Fibroblast of the aortic adventitia (primary cell): ENCODE measurements around the gene AHSG. TPM values are rescaled to one million over a fixed set of nuclear protein-coding genes. Genes with fewer than 3 reads are reported as not detected.

ENCODE experiments used
- DNase-seq: peaks from one replicate; pipeline ENCODE4 v3.0.0-alpha.2; 2010; ENCODE audit warnings: low read depth
- H3K4me3 ChIP-seq: 2 replicates; pipeline ENCODE4 v1.5.1; 2011; ENCODE audit warnings: low read depth, mild to moderate bottlenecking, control low read depth, low read length, moderate library complexity
- small RNA-seq: library from RNA; depleted of rRNA; stranded (forward); fragments of <200 nt; gene quantifications from one replicate; pipeline ENCODE3, GENCODE V24; 2012
- total RNA-seq: library from RNA; depleted of rRNA; stranded (reverse); fragments of >200 nt; gene quantifications from 2 replicates; pipeline ENCODE4 v1.2.3, GENCODE V29; 2012; ENCODE audit warnings: low replicate concordance
- TF ChIP-seq, protein P1 (sequence below): IDR thresholded peaks from 2 replicates; pipeline ENCODE4 v1.5.1; 2011; ENCODE audit warnings: mild to moderate bottlenecking, low read length, control low read depth, inconsistent platforms; ENCODE audit not compliant: insufficient read depth

The AHSG gene
- total RNA-seq, 1 donor: not detected

DNA sequence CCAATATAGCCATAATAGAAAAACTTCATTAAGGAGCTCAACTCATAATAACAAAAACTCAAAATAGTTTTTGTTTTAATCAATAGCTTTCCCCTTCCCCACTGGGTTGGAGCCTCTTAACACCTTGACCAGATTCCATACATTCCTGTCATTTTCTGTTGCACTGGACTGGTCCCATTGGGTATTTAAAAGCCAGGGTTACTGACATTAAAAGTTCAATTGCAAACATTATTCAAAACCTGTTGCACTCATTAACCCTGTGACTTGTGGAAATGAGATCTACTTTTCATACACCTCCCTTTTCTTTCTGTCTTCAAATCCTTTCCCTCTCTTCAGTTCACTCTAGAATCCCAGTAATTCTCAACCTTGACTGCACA is 51.2 kb downstream of the AHSG start:
- TF ChIP-seq, protein P1, sequence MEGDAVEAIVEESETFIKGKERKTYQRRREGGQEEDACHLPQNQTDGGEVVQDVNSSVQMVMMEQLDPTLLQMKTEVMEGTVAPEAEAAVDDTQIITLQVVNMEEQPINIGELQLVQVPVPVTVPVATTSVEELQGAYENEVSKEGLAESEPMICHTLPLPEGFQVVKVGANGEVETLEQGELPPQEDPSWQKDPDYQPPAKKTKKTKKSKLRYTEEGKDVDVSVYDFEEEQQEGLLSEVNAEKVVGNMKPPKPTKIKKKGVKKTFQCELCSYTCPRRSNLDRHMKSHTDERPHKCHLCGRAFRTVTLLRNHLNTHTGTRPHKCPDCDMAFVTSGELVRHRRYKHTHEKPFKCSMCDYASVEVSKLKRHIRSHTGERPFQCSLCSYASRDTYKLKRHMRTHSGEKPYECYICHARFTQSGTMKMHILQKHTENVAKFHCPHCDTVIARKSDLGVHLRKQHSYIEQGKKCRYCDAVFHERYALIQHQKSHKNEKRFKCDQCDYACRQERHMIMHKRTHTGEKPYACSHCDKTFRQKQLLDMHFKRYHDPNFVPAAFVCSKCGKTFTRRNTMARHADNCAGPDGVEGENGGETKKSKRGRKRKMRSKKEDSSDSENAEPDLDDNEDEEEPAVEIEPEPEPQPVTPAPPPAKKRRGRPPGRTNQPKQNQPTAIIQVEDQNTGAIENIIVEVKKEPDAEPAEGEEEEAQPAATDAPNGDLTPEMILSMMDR: no peak
- no peak for DNase-seq
- no peak overlapping the region for H3K4me3 ChIP-seq

DNA sequence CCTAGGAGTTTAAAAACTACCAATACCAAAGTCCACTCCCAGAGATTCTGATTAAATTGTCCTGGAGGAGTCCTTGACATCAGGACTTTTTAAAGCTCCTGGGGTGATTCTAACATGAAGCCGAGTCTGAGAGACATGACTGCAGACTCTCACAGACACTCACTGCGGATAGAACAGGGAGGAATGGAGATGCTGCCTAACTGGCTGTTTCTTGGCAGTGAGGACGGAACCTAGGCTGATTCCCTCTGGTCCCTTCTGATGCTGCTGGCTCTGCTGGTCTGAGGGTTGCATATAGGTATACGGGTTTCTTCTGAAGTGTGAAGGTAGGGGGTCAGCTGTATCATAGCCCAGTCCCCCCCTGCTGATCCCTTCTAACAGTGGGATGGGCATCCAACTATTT is 51.6 kb downstream of the AHSG start:
- DNase-seq: no peak
- TF ChIP-seq, protein P1: no peak
- H3K4me3 ChIP-seq: no peak overlapping the region

DNA sequence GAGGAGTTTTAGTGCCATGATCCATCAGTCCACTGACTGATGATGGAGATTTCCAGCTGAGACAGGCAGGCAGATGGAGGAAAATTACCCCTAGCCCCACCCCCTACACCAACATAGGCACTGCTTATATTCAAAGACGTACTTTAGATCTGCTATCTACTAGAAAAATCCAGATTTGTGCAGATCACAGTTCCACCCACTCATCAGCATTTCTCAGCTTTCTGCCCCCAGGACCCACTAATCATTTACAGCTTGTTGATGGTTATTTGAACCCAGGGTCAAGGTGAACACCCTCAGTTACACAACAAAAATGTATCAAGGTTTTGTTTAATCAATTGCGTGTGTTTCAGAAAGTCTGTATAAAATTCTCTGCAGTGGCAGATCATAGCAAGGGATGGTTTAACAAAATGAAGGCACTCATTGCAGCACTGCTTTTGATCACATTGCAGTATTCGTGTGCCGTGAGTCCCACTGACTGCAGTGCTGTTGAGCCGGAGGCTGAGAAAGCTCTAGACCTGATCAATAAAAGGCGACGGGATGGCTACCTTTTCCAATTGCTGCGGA is 52.8 kb downstream of the AHSG start, which contains the start of gene HRG:
Gene HRG (plus strand): TSS at position 390 of the 564 bp plus-strand sequence. CDS start 18 bp downstream, at position 408.
- no peak within 1 kb of the TSS for H3K4me3 ChIP-seq
- TF ChIP-seq, protein P1: no peak
- no peak for DNase-seq

DNA sequence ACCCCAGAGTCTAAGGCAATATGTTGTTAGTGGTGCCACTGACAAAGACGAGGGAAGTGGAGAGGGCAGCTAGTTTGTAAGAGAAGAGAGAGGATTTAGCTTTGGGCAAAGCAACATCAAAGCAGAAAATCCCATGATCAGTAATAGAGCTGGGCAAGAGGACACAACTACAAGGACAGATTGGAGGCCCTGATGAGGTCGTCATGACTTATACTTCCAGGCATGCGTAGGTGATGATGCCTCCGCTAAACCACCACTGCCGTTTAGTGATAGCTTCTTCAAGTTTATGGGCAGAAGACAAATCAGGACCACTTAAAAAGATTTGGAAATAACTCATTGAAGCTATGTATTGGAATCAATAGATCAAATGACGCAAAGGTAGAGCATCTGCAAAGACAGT is 55.6 kb downstream of the AHSG start:
- TF ChIP-seq, protein P1: no peak
- DNase-seq: no peak
- H3K4me3 ChIP-seq: no peak overlapping the region

DNA sequence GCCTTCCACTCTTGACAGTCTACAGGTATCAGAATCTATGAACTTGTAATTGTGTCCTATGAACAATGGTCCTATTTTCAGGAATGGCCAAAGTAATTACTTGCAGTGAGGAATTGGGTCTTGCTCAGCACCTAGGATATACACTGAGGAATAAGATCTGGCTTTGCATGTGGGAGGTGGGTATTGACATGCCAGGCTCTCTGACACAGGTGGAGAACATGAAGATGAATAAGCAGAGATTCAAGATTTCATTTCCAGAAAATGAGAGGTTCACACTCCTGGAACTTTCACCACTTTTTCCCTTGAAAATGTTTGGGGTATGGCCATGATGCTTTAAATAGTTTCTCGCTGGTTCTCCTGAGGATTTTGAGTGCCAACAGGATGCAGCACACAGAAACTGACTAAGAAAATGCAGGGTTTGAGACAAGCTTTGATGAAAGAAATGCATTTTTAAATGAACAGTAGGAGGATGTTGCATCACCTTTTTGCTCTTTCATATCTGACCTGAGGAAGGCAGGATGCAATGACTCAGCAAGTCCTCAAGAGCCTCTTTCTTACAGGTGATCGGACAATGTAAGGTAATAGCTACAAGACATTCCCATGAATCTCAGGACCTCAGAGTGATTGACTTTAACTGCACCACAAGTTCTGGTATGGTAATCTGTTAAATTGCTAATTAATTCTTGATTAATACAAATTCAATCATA is 56.7 kb downstream of the AHSG start:
- no peak for DNase-seq
- H3K4me3 ChIP-seq: no peak overlapping the region
- TF ChIP-seq, protein P1: no peak

DNA sequence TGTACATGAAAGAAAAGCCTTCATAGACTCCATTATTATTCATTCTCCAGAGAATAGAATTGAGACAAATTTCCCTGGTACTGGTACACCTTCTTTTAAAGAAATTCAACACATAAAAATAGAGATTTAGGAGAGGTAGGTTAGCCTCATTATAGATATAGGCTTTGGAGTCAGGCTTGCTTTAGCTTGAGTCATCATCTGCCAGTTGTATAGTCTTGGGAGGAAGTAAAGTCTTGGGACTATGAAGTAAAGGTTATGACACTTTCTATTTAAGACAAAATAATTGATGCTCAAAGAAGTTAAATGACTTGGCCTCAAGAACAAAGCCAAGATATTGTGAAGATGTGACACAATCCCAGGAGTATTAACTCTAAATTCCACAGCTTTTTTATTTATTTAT is 57.3 kb downstream of the AHSG start:
- TF ChIP-seq, protein P1: no peak
- DNase-seq: no peak
- no peak overlapping the region for H3K4me3 ChIP-seq

Small RNA genes within 50 kb of the gene (small RNA-seq; reads per million reads assigned to genes)
- not detected for gene RF00017

Other genes with a start within 250 kb of the AHSG start
- 1.3 TPM in 1 of 2 replicates, not detected in the other for gene CRYGS, start 68.7 kb upstream of the AHSG start, total RNA-seq
- gene TBCCD1, start 45.7 kb upstream of the AHSG start, total RNA-seq: 2.9 and 17.5 TPM in 2 replicates
- 44.0 and 44.6 TPM in 2 replicates for gene DNAJB11, start 42.3 kb upstream of the AHSG start, total RNA-seq
- gene FETUB, start 27.3 kb downstream of the AHSG start, total RNA-seq: not detected in 2 replicates
- gene HRG, start 53.0 kb downstream of the AHSG start, total RNA-seq: not detected in 2 replicates
- gene KNG1, start 104.3 kb downstream of the AHSG start, total RNA-seq: not detected in 2 replicates
- 383 and 640 TPM in 2 replicates for gene EIF4A2, start 170.5 kb downstream of the AHSG start, total RNA-seq
- 13.2 and 48.4 TPM in 2 replicates for gene RFC4, start 193.4 kb downstream of the AHSG start, total RNA-seq
- not detected in 2 replicates for gene ADIPOQ, start 229.7 kb downstream of the AHSG start, total RNA-seq